ENCODE data around the gene ST8SIA1.

- no peak for TF ChIP-seq CTCF (IDR thresholded peaks at IDR 0.05)
- TF ChIP-seq POLR2AphosphoS5 (IDR thresholded peaks at IDR 0.05), result no peak
- no peak for TF ChIP-seq EP300 (IDR thresholded peaks at IDR 0.05)
- no peak for TF ChIP-seq POLR2A (IDR thresholded peaks at IDR 0.05; ENCODE audit: low read depth)
These were observed 24.2 kb downstream of the ST8SIA1 start for GRCh38 chr12:22310275-22310674.

Data from esophagus muscularis mucosa (tissue), 4 donors.